DMS114 treated with DMSO at 0.1 percent for 48 hours (cell line): ENCODE measurements around the gene SSH3.
A peak's percentile ranks its signal among the peaks of the same experiment; 100 is the strongest.

Source experiments
- DNase-seq: peaks from one replicate; lab custom pipeline; 2025; ENCODE audit not compliant: unreplicated experiment; lab: John Stamatoyannopoulos, UW

SSH3 gene

DNA sequence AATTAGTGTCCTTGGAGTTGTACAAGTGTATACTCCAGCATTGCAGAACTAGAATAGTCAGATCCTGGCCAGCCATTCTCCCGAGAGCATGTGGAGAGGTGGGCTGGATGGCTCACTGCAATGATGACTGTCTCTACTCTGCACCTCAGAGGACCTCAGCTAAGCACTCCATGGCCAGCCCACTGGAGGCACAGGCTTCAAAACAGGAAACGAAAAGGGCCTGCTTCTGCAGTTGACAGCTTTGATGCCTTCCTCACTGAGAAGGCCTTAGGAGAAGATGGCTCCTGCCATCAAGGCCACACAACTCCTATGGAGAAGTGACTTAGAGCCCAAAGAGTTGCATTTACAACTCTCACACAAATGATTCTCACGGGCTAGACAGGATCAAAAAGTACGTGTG lies 40.9 kb downstream of the SSH3 start:
- DNase-seq, result no peak

DNA sequence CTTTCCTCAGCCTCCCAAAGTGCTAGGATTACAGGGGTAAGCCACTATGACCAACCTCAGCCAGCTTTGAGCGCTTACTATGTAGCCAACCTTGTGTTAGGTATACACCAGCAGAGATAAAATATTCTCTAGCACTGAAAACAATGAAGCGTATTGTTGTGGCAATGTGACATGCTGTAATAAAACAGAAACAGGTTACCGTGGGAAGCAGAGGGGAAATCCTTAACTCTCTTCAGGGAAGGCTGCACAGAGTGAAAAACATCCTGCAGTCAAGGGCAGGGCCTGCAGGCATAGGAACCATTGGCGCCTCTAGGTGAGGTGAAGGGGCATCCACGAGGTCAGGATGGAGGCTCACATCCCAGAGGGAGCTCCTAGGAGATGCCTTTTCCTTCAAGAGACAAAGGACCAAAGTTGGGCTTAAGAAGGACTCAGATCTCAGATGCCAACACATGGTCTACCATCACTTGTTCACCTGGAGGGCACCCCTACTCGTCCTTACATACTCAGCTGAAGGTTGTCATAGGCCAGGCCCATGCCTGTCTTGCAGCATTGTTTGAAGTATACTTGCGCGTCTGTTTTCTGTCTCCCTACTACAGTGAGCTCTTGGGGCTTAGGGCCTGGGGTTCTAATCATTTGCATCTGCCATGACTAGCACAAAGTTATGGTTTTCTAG lies 42.1 kb downstream of the SSH3 start:
- DNase-seq, result no peak

- DNase-seq, result no peak
Observed at GRCh38 chr11:67345920-67346819, 42.8 kb downstream of the SSH3 start.

DNA sequence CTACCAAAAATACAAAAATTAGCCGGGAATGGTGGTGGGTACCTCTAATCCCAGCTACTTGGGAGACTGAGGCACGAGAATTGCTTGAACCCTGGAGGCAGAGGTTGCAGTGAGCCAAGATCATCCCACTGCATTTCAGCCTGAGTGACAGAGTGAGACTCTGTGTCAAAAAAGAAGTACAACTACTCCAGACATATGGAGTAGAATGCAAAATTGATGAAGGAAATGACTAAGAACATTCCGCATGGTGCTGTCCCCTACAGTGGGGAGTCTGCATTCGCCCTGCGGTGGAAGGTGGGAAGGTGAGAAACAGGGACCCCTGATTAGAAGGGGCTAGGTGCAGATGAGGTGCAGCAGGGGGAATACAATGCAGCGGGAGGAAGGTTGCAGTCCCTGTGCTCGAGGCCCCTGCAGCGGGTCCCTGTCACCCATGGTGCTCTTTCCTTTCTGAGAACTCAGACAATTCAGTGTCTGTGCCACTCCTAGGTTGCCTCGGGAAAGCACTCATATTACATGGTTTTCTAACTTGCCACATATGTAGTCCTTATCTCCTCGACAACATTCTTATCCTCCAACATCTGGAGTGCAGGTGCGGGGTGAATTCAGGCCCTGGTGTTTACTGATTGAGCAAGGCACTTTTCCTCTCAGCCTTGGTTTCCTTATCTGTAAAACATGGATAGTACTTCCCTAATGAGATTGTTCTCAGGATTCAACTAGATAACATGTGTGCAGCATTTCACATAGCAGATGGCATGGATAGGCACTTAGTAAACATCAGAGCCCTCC lies 44.8 kb downstream of the SSH3 start:
- no peak for DNase-seq

DNA sequence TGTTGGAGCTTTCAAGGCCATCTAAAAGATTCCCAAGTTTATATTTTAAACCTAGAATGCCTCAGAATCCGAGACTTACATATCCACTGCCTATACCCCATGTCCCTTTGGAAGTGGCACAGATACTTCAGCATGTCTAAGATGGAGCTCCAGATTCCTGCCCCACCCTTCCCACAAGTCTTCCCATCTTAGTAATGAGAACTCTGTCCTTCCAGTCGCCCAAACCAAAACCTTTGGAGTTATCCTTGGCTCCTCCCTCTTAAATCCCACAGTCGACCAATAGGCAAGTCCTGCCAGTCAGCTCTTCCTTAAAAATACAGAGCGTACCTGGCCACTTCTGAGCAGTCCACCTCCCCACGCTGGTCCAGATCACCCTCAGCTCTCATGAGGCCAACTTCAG lies 45.7 kb downstream of the SSH3 start:
- DNase-seq, result no peak

- no peak for DNase-seq
Observed at GRCh38 chr11:67349457-67349856, 46.1 kb downstream of the SSH3 start.

- DNase-seq, result no peak
Observed at GRCh38 chr11:67349928-67350465, 46.7 kb downstream of the SSH3 start.

- DNase-seq, result peak; percentile 77
Observed at GRCh38 chr11:67351275-67352005, 48.1 kb downstream of the SSH3 start.

DNA sequence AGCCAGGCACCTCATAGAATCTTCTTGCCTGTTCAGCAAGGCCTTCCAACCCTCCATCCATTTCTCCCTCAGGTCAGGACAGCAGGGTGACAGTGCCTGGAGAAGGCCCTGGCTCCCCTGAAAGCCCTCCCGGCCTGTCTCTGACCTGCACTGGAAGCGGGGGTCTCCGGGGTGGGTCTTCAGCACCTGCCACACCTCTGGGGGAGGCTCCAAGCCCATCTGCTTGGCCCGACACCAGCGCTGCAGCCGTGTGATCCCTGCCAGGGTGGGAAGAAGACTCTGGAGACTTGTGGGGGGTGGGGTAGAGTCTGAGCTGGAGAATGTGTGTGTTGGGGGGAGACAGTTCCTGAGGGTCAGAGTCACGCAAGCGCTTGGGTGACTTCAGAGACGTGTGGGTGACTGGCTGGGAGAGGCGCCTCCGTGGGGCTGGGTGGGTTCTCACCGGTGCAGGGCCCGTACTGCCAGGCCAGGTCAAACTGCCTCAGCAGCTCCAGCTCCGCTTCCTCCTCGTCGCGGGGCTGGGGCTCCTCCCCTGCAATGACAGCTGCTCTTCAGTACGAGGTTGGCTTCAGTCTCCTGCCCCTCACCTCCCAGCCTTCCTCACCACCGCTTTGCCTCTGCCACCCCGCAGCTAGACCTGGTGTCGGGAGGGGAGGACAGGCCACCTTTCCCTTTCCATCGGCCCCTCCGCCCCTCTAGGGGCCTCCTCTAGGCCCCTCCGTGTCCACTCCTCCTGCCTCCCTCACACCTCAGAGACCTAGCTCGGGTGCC lies 49.4 kb downstream of the SSH3 start:
- DNase-seq, result no peak

DNA sequence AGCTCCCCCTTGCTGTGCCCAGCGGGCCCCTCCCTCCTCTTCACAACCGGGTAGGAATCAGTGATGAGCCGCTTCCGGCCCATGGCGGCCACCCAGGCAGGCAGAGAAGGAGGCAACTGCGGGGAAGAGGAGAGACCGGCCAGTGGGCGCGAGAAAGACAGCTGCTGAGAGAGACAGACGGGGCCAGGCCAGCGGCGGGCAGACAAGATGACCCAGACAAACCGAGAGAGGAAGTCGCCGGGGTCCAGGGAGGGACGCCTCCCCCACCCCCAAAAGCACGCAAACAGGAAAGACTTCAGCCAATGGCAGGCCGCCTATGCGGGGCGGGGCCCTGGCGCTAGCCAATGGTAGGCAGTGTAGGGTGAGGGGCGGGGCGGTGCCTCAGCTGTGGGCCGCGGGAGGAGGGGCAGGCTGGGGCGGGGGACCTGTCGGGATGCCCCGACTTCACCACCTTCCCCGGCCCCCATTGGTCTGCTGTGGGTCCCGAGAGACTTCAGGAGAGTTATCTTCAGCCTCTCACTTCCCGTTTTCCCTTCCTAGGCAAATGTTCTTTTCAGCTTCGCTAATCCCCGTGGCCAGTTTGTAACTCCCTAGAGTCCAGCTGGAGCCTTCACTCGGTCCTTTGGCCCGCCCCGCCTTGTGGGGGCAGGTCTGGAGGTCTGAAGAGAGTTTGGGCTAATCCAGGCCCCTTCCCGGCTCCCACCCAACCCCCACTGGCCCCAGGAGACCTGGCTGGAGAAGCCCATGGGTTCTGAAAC lies 50.2 kb downstream of the SSH3 start, which contains the start of gene POLD4:
POLD4 (minus strand) TSS at position 230 of the 758 bp plus-strand sequence; CDS start at position 83, 147 bp downstream.
- peak; percentile 97 for DNase-seq

GRCh38 chr11:67354075-67355022 lies 51.0 kb downstream of the SSH3 start:
- no peak for DNase-seq

DNA sequence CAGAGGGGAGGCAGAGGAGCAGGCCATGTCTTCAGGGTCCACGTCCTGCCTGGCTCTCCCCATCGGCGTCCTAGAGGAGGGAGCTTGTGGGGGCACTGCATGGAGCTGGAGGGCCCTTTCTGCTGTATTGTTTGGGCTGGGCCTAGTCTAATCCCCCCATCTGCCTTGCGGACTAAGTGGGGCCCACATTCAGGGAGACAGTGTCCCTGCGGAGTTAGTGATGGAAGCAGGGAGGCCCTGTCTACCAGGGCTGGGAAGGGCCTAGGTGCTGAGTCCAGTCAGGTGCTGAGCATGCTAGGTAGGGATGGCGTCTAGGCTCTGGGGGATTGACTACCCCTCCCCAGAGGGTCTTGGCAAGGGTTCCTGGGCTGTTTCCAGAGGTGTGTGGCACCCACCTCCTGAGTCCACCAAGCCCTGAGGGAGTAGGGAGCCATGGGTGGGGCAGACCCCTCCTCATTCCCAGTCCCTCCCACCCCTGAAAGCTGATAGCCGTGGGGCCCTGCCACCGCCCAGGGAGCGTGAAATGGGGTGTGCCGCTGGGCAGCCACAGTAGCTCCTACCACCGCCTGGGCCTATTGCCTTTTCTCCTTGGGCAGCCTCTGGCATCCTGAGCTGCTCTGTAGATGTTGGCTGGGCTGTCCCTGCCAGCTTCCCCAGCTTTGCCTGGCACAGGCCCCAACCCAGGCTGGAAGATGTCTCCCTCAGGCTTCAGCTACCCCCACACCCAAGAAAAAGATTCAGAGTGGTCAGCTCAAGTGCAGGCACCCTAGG lies 51.9 kb downstream of the SSH3 start:
- no peak for DNase-seq

DNA sequence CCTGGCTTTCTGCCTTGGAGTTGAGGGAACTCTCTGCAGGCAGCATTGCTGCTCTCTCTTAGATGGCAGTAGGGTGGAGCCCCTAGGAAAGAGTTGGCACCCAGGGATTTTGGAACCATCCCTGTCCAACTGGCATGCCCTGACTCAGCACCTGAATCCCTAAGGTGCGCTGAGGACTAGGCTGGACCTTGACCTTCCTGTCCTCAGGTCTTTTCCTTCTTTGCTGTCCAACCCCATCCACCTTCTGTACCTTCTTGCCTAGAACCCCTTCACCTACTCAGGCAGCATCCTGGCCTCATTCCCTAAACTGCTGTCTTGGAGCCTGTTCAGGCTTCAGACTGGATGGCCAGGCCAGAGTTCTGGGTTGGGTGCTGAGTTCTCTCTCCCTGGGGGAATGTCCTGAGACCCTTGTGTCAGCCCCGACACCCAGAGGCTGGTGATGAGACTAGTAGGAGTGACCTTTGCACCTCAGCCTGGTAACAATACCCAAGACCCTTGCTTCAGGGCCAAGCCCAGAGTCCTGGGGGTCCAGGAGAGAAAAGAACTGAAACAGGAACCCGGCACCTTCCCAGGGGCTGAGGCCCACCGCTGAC lies 52.6 kb downstream of the SSH3 start:
- no peak for DNase-seq

DNA sequence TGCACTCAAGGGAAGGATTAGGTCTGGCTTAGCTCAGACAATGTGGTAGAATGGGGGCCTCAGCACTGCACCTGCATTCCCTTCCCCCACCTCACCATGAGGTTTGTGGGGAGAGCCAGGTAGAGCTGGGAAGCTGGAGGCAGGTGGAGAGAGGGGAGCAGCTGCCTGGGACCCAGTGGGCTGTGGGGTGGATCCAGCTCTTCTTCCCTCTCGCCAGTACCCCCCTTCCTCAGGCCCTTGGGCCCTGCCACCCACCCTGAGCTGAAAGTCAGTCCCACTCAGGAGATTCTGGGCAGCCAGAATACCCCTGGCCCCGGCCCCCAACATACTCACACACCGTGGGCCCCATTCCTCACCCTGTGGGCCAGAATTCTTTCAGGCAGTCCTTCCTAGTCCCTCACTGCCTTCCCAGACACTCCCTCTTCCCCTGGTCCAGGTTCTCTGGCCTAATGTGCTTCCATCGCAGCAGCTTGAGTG lies 53.1 kb downstream of the SSH3 start:
- no peak for DNase-seq

DNA sequence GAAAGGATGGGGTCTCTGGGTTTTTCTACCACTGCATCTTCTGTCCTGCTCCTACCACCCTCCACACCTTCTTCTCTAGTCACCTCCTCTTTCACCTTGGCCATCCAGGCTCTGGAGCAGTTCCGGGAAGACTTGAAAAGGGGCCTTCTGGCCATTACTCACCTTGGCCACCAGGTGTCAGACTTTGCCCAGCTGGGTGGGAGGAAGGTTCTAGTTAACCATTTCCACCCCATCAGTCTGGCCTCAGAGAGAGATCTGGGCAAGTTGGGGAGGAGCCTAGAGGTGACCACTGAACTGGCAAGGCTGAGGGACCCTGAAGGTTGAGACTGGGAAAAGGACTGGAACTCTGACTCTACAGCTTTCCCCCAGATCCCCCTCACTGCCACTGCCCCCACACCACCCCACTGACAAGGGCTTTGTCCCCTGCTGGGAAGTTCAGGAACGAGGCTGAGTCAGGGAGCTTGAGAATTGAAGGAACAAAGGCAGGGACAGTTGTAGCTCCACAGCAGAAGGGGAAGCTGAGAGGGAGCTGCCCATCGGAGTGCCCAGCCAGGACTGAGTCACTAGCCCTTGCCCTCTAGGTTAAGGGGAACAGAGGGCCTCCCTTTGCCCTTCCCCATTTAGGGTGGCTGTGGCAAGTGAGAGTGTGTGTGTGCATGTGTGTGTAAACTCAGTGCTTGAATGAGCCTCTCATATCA lies 53.7 kb downstream of the SSH3 start:
- peak; percentile 84 for DNase-seq
